ENCODE measurements around the gene MAGEA10.

GRCh38 chrX:152138388-152138784 lies at the start of gene MAGEA10:
- TF ChIP-seq EZH2 (IDR thresholded peaks at IDR 0.05) (no peak), CTCF (IDR thresholded peaks at IDR 0.05) (no peak)

Measured in neural progenitor cell (in vitro differentiated cells).